RPMI7951 (cell line): ENCODE measurements around the gene USF2. TPM values are rescaled to one million over a fixed set of nuclear protein-coding genes. Genes with fewer than 3 reads are reported as not detected.

ENCODE experiments used
- DNase-seq: peaks from one replicate; pipeline ENCODE4 v3.0.0-alpha.2; 2012; ENCODE audit warnings: low read depth
- total RNA-seq: library from RNA; depleted of rRNA; stranded (reverse); fragments of >200 nt; shearing (Covaris generic); gene quantifications from 2 replicates; pipeline ENCODE4 v1.2.3, GENCODE V29; 2014

USF2 gene
- total RNA-seq, 1 experiment from 2014 or later, result 37.4 TPM

DNA sequence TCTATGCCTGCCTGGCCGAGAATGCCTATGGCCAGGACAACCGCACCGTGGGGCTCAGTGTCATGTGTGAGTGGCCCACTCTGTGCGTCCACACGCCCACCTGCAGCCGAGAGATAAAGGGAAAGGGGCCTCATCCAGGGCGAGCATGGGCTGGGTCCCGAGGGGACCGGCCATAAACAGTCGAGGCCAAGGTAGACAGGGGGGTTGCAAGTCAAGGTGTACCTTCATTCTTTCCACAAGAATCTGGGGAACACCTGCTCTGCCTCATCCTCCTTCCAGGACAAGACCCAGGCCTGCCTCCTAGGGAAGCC is 31.5 kb downstream of the USF2 start:
- no peak for DNase-seq

DNA sequence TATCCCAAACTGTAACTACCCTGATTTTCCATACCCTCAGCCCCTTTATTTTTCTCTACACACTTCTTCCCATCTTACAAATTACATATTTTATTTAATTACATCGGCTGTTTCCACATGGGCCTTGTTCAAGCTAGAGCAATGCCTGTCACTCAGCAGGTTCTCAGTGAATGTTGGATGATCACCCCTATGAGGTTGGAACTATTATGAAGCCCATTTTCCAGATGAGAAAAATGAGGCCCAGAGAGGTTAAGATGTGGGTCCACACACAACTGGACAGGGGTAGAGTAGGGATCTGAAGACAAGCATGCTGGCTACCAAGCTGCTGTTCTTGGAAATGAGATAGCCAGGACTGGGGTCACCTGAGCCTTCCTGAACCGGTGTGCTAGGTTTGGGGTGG is 33.2 kb downstream of the USF2 start:
- DNase-seq, result no peak

DNA sequence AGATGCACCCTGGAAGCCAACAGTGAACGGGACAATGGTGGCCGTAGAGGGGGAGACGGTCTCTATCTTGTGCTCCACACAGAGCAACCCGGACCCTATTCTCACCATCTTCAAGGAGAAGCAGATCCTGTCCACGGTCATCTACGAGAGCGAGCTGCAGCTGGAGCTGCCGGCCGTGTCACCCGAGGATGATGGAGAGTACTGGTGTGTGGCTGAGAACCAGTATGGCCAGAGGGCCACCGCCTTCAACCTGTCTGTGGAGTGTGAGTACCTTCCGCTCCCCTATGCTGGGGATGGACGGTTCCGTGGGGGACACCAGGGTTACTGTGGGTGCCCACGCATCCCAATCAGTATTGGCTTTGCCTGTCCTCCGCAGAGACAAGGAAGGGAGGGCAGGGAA is 33.7 kb downstream of the USF2 start:
- no peak for DNase-seq

DNA sequence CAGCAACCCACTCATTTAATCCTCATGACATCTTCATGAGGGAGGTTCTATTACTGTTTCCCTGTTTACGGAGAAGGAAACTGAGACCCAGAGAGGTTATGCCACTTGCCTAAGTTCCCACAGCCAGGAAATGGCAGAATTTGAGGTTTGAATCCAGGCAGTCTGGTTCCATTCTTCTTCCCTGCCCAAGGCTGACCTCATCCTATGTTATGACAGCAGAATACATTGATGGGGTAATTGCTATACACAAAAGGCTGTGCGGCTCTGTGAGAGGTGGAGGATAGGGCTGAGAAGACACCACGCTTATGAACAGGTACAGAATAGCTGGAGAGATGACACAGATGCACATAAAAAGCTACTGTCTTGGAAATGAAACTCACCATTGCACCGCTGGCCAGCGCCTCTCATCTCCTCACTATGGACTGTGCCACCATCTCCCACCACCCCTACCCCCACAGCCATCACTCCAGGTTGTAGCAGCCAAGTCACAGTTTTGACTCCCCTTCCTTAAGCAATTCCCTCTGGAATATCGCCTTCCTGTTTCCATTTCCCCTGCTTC is 34.7 kb downstream of the USF2 start:
- no peak for DNase-seq

DNA sequence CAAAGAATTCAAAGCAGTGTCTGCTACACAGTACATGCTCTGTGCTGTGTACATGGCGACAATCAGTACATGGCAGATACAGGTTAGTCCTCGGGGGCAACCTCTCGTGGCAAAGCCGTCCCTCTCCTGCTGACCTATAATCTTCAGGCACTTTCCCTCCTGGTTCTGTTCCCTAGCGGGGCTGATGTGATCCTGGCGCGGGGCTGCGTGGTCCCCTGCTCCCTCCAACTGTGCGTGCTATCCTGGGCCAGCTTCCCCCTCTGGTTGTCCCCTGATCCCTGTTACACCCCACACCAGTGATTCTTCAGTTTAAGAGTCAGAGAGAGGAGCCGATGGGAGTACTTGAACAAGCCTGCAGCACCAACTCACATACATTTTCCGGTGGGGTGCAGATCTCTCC is 35.3 kb downstream of the USF2 start:
- no peak for DNase-seq

DNA sequence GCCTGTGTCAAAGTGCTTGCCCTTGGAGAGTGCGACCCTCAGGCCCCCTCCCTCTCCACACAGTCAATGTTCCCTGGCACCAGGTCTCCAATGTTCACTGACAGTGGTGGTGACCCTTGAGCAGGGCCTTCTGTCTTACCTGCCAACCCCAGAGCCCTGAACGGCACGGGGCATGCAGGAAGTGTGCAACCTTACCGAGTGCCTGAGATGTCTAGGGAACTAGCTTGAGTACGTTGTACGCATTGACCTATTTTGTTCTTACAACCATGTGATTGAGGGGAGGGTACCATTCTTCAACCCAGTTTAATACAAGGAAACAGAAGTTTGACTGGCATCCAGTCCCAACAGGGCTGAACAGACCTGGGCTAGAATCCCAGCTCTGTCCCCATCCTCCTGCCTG is 36.4 kb downstream of the USF2 start:
- DNase-seq, result no peak

DNA sequence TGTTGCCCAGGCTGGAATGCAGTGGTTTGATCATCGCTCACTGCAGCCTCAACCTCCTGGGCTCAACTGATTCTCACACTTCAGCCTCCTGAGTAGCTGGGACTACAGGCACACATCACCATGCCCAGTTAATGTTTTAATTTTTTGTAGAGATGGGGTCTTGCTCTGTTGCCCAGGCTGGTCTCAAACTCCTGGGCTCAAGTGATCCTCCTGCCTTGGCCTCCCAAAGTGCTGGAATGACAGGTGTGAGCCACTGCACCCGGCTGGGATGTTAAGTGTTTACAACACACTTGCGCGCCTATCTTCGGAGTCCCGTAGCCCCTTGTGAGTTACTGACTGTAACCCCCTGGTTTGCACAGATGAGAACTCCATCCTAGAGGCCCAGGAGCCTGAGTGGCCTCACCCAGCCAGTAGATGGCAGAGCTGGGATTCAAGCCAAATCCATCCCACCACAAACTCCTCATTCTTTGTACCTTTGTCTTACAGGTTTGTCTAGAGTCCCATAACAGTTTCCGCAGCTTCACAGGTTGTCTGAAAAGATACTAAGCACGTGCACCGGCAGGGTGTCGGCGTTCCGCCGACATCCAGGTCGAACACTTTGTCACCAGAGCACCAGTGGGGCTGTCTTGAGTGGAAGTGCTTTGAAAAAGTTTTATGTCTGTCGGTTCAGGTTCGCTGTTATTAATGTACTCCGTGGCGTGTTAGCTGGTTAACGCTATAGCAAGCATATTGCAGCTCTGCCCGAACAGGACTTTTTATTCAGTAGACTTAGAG is 37.9 kb downstream of the USF2 start:
- DNase-seq, result no peak

DNA sequence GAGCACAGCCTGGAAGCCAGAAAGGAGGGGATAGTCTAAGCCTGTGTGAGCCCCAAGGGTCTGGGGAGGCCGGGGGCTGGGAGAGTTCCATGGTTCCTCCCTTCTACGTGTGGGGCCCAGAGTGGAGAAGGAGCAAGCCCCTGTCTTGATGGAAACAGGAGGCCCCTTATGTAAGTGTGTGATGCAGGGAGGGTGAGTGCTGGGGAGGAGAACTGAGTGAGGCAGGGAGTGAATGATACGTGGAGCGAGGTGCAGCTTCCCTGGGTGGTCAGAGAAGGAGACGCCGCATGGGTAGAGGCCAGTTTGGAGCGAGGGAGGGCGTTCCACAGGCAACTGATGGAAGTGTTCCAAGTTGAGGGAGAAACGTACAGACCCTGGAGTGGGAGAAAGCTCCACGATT is 39.2 kb downstream of the USF2 start:
- DNase-seq, result no peak

DNA sequence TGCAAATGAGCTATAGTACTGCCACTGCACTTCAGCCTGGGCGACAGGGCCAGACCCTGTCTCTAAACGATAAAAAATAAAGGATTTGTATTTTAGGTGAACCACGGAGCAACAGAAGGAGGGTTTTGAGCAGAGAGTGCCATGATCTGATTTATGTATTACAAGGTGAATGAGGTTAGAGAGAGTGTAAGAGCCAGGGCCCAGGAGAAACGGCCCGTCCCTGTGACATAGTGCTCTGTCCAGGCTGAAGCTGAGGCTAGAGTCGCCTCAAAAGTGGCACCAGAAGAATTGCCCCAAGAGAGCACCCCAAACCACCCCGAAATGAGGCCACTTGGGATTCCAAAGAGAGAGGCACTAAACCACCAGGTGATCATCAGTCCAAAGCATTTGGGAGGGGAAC is 40.1 kb downstream of the USF2 start:
- no peak for DNase-seq

DNA sequence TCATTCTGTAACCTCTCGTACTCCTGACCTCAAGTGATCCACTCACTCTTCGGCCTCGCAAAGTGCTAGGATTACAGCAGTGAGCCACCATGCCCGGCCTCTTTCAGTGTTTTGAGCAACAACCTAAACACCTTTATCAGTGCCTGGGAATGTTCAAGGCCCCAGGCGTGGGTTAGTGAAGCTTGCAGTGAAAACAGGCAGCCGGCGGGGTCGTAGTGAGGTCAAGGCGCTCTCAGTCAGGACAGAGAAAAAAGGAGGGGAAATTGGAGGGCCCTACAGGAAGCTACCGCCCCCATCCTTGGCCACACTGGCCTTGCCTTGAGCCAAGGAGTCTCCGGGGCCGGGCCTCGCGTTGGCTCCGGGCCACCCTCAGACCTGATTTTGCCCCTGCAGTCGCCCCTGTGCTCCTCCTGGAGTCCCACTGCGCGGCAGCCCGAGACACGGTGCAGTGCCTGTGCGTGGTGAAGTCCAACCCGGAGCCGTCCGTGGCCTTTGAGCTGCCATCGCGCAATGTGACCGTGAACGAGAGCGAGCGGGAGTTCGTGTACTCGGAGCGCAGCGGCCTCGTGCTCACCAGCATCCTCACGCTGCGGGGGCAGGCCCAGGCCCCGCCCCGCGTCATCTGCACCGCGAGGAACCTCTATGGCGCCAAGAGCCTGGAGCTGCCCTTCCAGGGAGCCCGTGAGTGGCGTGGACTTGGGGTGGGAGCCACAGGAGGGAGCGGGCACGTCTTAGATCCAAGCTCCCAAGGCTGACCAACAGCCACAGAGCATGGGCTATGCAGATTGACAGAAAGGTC is 40.9 kb downstream of the USF2 start:
- no peak for DNase-seq

DNA sequence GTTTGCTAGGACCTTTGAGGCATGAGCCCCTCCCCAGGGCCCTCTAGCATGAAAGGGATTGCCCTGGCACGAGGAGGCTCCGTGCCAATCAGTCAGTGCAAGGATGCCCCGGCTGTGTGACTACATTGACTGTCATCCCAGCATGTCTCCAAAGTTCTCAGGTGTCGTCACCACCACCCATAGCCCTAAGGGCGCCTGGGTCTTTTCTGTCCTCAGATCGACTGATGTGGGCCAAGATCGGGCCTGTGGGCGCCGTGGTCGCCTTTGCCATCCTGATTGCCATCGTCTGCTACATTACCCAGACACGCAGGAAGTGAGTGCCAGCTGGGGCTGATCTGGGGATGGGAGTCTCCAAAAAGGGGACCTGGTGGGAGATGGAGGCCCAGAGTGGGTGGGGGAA is 41.6 kb downstream of the USF2 start:
- no peak for DNase-seq

DNA sequence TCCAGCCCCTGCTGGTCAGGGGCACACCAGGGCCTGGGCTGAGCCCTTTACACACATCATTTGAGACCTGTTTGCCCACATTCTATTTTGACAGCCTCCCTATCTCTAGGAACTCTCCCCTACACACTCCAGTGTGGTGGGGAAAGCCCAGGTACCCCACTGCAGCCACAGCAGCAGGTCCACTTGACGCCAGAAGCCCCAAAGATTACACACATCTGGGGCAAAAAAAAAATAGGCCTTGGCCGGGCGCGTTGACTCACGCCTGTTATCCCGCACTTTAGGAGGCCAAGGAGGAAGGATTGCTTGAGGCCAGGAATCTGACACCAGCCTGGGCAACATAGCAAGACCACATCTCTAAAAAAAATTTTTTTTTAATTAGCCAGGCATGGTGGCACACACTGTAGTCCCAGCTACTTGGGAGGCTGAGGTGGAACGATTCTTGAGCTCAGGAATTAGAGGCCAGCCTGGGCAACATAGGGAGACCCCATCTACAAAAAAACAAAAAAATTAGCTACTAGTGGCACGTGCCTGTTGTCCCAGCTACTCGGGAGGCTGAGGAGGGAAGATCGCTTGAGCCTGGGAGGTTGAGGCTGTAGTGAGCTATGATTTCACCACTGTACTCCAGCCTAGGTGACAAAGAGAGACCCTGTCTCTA is 42.2 kb downstream of the USF2 start:
- DNase-seq, result peak; percentile 53

DNA sequence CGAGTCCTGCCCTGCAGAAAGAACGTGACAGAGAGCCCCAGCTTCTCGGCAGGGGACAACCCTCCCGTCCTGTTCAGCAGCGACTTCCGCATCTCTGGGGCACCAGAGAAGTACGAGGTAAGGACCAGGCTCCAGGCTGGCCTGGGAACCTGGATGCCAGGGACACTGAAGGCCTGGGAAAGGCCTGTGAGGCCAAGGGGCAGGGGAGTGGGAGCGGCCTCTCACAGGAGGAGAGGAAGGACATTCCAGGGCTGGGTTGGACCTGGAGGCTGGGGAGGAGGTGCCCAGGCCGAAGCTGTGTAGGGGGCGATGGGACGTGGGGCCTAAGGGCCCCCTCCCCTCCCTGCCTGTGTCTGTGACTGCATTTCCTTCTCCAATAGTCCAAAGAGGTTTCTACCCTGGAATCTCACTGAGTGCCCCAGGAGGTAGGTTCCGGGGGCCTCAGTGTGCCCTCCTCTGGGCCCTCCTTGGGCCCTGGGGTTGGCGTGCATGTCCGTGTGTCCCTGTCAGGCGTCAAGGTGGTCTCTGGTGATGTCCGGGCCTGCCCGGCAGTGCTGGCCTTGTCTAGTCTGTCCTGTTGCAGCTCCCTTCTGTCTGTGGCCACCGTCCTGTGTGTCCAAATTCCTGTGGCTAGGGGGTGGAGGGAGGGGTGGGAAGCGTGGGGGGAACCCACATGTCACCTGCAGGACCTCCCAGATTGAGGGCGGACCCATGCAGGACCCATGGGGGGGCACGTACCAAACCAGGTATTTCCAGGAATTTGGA is 43.3 kb downstream of the USF2 start:
- no peak for DNase-seq

DNA sequence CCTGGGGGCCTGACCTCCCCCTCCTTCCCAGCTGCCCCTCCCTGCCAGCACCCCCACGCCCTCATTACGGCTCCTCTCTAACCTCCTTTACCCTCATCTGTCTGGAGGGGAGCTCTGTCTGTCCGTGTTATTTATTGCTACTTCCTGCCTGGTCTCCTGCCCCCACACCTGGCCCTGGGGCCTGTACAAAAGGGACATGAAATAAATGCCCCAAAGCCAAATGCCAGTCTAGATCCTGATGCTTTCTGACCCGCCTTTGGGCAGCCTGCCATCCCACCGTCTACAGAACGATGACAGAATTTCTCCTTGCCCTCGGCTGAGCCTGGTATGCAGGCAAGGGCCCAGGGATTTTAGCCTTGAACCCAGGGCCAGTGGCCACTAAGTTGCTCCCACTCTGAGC is 44.8 kb downstream of the USF2 start:
- peak; percentile 37 for DNase-seq

DNA sequence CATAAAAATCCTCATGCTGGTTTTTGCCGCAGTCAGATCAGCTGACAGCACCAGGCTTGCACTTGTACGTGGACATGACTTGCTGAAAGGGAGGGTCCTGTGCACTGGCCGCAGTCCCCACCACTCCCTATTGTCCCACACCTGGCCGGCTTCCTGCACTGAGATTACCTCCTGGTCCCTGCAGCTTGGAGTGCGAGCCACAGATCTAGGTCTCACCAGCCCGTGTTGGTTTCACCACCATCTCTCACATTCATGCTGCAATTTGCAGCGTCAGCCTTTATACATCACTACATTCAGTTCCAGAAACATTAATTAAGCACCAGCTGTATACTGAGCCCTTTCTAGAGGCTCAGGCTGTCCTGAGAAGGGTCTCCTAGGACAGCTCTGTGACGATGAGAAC is 45.3 kb downstream of the USF2 start:
- no peak for DNase-seq

DNA sequence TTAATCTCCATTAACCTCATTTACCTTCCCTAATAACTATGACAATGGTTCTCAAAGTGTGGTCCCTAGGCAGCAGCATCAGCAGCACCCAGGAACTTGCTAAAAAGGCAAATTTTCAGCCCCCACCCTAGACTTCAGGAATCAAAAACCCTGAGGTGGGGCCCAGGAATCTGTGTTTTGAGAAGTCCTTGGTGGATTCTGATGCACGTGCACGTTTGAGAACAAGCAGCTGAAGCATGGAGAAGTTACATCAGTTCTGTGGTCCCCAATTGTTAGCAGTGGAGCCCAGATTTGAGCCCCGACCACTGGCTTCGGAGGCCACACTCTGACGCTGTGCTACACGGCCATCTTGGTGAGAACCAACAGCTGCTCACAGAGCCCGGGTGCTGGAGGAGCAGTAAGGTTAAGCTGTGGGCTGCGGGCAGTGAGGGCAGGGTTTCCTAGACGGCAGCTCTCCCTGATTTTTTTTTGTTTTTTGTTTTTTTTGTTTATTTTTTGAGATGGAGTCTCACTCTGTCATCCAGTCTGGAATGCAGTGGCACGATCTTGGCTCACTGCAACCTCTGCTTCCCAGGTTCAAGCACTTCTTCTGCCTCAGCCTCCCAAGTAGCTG is 46.2 kb downstream of the USF2 start:
- no peak for DNase-seq

DNA sequence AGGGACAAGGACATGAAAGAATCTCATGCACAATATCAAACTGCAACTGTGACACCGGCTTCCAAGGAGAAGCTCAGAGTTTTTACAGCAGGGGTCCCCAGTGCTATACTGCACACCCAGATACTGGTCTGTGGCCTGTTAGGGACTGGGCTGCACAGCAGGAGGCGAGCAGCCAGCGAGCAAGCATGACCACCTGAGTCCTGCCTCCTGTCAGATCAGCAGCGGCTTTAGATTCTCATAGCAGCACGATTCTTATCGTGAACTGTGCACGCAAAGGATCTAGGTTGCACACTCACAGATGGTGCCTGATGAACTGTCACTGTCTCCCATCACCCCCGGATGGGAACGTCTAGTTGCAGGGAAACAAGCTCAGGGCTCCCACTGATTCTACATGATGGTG is 47.1 kb downstream of the USF2 start:
- DNase-seq, result no peak

DNA sequence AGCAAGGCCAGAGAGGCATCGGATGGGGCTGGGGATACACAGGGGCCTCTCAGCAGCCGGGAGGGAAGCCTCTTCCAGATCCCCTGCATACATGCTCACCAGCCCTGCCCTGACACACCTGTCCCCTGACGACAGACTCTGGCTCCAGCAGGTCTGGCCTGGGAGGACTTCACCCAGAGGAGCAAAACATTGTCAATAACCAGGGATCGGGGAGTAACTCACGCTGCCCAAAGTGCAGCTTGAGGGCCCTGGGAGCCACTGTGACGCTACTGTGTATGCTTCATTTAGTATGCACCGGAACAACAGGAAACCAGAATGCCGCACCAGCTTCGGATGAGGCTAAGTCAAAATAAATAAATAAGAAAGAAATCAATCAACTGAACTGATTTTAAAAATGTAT is 47.8 kb downstream of the USF2 start:
- DNase-seq, result no peak

DNA sequence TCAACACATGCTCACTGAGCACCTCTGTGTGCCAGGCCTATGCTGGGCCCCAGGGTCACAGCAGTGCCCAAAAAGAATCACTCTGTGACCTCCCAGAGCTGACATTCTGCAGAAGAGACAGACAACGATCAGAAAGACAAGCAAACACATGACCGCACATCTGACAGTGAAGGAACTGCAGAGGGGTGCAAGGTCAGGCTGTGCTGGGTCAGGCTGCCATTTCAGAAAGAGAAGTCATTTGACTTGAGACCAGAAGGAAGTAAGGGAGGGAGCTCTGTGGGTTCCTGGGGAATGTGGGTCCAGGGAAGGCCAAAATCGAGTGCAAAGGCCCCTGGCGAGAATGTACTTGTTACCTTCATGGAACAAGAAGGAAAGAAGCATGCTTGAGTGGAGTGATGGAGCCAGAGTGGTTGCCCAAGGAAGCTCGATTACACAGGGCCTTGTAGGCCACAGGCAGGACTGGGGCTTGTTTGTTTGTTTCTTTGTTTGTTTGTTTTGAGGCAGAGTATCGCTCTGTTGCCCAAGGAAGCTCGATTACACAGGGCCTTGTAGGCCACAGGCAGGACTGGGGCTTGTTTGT is 48.8 kb downstream of the USF2 start:
- DNase-seq, result no peak

DNA sequence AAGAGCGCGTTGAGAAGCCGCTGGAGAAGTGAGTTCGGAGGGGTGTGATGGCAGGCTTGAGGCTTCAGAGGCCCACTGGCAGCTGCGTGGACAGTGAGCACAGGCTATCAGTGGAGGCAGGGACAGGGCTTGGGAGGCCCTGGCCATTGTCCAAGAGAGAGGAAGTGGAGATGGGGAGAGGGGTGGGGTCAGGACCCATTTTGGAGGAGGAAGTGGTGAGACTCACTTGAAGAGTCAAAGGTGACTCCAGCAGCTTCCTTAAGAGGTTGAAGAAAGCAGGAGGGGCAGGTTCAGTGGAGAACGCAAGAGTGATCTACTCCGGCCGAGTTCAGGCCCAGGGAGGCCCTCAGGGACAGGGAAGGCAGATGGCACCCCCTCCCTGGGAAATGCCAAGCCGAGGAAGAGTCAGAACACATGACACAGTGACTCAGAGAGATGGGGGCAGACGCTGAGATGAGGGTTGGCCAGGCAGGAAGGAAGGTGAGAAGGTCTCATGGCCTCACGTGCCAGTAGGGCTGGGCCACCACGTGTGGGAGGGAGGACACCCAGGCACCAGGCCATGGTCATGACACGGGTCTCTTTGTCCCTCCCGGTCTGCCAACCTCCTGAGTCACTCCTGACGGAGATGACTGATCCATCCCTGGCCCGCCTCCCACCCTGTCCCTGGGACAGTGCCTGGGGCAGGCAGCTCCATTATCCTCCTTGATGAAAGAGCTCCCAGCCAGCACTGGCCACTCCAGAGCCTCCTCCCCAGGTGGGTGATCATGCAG is 50.1 kb downstream of the USF2 start:
- DNase-seq, result peak; percentile 100
